Astrocyte of the spinal cord (primary cell): ENCODE data around the gene CCDC30.
"Not testable (repeated sequence)": the region's sequence is repeated elsewhere in the genome, so short reads cannot be mapped to it uniquely, and the experiment has no call there.

Source experiments
- DNase-seq: peaks from one replicate; pipeline ENCODE4 v3.0.0; 2011; ENCODE audit warnings: low read depth, low spot score
- H3K4me3 ChIP-seq: 2 replicates; pipeline ENCODE4 v1.5.1; 2011; ENCODE audit warnings: low read depth, mild to moderate bottlenecking, low read length, moderate library complexity
- in situ Hi-C: cut with HindIII; loops from 2 replicates; pipeline ENCODE4 v1.10.0; 2017; ENCODE audit warnings: low sequenced_read_pairs
- TF ChIP-seq, protein P1 (sequence below): IDR thresholded peaks from 2 replicates; pipeline ENCODE4 v1.5.1; 2012; ENCODE audit warnings: low read depth, mild to moderate bottlenecking, low read length, inconsistent platforms

CCDC30 gene

DNA sequence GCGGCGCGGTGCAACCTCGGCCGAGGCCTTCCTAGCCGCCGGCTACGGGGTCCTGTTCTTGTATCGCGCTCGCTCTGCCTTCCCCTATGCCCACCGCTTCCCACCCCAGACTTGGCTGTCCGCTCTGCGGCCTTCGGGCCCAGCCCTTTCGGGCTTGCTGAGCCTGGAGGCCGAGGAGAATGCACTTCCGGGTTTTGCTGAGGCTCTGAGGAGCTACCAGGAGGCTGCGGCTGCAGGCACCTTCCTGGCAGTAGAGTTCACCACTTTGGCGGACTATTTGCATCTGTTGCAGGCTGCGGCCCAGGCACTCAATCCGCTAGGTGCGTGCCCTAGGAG, 6.4 kb upstream of the CCDC30 start:
- in situ Hi-C loops, result no loop called here
- peak overlapping the region; percentile 65 for H3K4me3 ChIP-seq
- DNase-seq, result no peak
- TF ChIP-seq, protein P1, sequence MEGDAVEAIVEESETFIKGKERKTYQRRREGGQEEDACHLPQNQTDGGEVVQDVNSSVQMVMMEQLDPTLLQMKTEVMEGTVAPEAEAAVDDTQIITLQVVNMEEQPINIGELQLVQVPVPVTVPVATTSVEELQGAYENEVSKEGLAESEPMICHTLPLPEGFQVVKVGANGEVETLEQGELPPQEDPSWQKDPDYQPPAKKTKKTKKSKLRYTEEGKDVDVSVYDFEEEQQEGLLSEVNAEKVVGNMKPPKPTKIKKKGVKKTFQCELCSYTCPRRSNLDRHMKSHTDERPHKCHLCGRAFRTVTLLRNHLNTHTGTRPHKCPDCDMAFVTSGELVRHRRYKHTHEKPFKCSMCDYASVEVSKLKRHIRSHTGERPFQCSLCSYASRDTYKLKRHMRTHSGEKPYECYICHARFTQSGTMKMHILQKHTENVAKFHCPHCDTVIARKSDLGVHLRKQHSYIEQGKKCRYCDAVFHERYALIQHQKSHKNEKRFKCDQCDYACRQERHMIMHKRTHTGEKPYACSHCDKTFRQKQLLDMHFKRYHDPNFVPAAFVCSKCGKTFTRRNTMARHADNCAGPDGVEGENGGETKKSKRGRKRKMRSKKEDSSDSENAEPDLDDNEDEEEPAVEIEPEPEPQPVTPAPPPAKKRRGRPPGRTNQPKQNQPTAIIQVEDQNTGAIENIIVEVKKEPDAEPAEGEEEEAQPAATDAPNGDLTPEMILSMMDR, result no peak

DNA sequence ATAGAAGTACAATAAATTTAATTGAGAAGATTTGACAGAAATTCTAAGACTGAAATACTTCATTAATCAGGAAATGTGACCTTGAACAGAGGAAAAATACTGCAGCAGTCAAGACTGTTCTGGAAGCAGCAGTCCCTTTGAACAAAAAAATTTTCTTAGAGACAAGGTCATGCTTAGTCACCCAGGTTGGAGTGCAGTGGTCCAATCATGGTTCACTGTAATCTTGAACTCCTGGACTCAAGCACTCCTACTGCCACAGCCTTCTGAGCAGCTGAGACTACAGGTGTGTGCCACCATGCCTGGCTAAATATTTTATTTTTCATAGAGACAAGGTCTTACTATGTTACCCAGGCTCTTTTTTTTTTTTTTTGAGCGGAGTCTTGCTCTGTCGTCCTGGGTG, 1.9 kb upstream of the CCDC30 start:
- in situ Hi-C loops, result no loop called here
- DNase-seq, result no peak
- TF ChIP-seq, protein P1, result no peak
- no peak overlapping the region for H3K4me3 ChIP-seq

DNA sequence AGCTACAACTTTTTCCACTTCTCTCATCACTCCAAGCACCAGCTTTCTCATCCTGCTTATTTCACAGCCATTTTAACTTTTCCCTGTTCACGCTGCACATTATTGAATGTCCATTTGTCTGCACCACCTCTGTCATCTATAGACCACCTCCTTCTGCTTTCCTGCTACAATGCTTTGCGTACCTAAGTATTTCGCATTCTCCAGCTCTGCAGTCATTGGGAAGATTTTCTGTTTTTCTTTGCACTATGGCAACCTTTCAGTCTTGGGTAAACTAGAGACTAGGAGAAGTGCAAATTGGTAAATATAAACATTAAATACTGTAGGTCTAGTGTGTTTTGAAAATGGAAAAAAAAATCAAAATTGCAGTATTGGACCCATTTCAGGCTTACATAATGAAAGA, 835 bp downstream of the CCDC30 start:
- no peak for DNase-seq
- TF ChIP-seq, protein P1, result no peak
- peak overlapping the region; percentile 73 for H3K4me3 ChIP-seq
- in situ Hi-C loops, result no loop called here

DNA sequence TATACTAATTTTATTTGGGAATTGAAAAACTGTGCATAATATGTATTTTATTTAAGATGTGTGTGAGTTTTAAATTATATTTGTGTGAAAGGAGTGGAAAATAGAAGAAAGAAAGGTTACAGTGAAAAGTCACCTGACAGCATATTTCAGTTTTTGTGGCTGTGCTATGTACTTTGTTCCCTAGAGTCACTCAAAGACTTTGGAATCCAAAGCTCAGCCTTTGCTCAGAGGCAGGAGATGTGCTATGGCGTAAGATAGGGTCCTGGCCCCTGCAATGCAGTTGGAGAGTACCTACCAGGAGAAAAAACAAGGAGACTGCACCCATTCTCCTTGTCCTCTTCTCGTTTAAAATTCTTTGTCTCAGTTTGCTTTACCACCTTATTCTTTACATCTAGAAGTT, 2.9 kb downstream of the CCDC30 start:
- no peak for DNase-seq
- TF ChIP-seq, protein P1, result no peak
- in situ Hi-C loops, result no loop called here
- no peak overlapping the region for H3K4me3 ChIP-seq

DNA sequence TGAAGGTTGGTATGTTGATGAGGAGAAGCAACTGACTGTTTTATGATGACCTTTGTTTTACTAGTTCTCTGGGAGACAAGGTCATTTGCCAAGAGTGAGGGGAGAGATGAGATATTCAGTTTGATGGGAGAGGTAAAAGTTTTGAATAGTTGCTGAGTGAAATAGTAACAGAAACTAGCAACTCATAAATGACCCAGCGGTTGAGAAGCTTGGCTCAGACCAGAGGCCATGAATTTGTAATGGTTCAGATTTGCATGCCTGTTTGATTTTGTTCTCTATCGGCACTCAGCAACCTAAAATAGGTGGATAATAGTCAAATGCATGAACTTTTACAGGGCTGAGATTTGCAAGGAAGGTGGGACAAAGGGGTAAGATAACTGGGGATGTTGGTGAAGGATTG, 6.6 kb downstream of the CCDC30 start:
- no peak overlapping the region for H3K4me3 ChIP-seq
- in situ Hi-C loops, result no loop called here
- no peak for DNase-seq
- TF ChIP-seq, protein P1, result no peak

DNA sequence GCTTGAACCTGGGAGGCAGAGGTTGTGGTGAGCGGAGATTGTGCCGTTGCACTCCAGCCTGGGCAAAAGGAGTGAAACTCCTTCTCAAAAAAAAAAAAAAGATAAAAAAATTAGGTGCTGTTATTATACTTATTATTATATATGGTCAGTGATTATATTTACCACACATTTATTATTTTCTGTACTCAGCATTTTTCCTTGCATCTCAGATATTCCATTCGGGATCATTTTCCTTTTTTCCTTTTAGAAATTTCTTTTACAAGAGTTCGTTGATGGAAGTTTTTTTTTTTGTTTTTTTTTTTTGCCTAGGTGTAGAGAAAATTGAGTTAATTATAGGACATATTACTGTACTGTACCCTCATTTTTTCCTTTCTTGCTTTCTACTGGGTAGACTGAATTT, 13.5 kb downstream of the CCDC30 start:
- in situ Hi-C loops, result no loop called here
- DNase-seq, result no peak
- TF ChIP-seq, protein P1, result no peak
- no peak overlapping the region for H3K4me3 ChIP-seq

DNA sequence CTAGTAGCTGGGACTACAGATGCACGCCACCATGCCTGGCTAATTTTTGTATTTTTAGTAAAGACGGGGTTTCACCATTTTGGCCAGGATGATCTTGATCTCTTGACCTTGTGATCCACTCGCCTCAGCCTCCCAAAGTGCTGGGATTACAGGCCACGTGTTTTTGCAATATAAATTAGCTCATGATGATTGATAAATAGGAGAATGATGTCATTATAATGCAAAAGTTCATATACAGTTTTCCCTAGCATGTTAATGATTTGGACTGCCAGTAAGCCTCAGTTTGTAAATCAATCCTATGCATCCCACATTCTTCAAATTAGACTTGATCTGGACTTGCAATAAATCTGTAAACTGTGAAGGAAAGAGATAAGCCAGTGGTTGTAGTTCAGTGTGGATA, 14.3 kb downstream of the CCDC30 start:
- H3K4me3 ChIP-seq, DNase-seq, in situ Hi-C loops: not testable (repeated sequence)
